ENCODE data around the gene ADGRB3. TPM values are rescaled to one million over a fixed set of nuclear protein-coding genes. Genes with fewer than 3 reads are reported as not detected.

The ADGRB3 gene
- total and polyA plus RNA-seq, 2 donors (not counting 1 experiment from before 2014, with no cell fraction given), result not detected

DNA sequence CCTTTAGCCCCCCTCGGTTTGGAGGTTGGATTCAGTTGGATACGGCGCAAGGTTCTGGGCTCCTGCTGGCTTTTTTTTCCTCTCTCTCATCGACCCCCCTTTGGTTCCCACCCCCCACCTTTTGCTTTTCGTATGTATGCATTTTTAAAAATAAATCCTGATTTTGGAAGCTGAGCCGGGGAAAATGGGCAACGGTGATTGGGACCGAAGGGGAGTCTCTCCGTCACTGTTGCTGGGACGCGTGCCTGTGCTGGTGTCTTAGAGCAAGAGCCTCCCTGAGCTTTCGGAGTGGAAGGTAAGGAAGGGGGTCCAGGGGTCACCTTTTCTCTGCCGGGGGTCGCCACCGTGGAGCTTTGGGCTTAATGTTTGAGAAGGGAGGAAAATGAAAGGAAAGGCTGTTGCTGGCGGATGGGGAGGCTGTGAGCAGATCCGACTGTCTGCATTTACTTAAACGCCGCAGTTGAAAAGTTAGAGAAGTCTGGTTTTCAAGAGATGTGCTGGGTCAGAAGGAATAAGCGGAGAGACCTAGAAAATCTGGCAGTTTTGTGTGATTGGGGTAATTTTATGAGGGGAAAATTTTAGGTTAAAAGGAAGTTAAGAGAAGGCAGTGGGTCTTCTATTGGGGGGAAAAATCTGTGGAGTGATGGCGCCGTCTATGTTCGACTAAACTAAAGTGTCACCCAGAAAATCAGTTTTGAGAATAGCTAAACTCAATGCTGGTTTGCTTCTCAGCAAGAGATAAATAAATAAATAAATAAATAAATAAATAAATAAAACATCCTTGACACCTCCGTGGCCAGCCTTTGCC lies 828 bp downstream of the ADGRB3 start:
- Histone ChIP-seq H3K27me3 (replicated peaks in 1 of 4; ENCODE audit: control extremely low read depth in 1 of 4, control insufficient read depth in 3 of 4, insufficient read depth in 4 of 4, low read length in 3 of 4) (peaks cover 1 to 16% (median 11%) of the 10 kb centered on the region in 4 experiments), H3K4me3 (ENCODE audit: control extremely low read depth in 1 of 5, extremely low read depth in 1 of 5, insufficient read depth in 1 of 5, low read depth in 2 of 5, low read length in 4 of 5) (peak overlapping the region in 2 of 5 experiments; percentile 38 to 42), H3K9me3 (ENCODE audit: control extremely low read depth in 1 of 3, control insufficient read depth in 2 of 3, insufficient read depth in 1 of 3, low read length in 2 of 3) (no peaks in the 10 kb centered on the region), H3K4me2 (replicated peaks; ENCODE audit: low read depth, low read length, poor library complexity, severe bottlenecking) (peak overlapping the region; percentile 70), H2AFZ (ENCODE audit: insufficient read depth, low read depth, low read length, poor library complexity, severe bottlenecking) (peak overlapping the region; percentile 32), H3K9ac (ENCODE audit: low read length) (peak overlapping the region; percentile 34), H3K27ac (ENCODE audit: low read length in 2 of 2) (no peak overlapping the region), H4K20me1 (ENCODE audit: control insufficient read depth, insufficient read depth, low read length, poor library complexity, severe bottlenecking) (no peaks in the 10 kb centered on the region), H3K36me3 (replicated peaks in 1 of 2; ENCODE audit: control extremely low read depth in 1 of 2, control insufficient read depth in 1 of 2, extremely low read depth in 1 of 2, insufficient read depth in 2 of 2, low read length in 1 of 2) (no peaks in the 10 kb centered on the region), H3K79me2 (ENCODE audit: control insufficient read depth, insufficient read depth, low read length) (no peaks in the 10 kb centered on the region), H3K4me1 (ENCODE audit: control insufficient read depth in 2 of 2, insufficient read depth in 2 of 2, low read length in 2 of 2) (peaks cover 20 to 21% of the 10 kb centered on the region in 2 donors)
- ATAC-seq (ENCODE audit: low read depth) (no peak), DNase-seq (no peak)
- ChIA-PET CTCF (no interaction called here), POLR2A (no interaction called here)
- intact Hi-C loops (cut with micrococcal nuclease), result loop anchor here (5.0 kb wide), 1 partner anchor 1471 kb away; no protein-coding TSS in a partner anchor
- Mint-ChIP-seq H3K9me3 (ENCODE audit: insufficient read depth) (no peaks in the 10 kb centered on the region), H3K4me1 (peaks cover 26% of the 10 kb centered on the region), H3K4me3 (peak overlapping the region; percentile 86), H3K27me3 (peaks cover 54% of the 10 kb centered on the region), H3K27ac (no peak overlapping the region)
- TF ChIP-seq, protein P1, sequence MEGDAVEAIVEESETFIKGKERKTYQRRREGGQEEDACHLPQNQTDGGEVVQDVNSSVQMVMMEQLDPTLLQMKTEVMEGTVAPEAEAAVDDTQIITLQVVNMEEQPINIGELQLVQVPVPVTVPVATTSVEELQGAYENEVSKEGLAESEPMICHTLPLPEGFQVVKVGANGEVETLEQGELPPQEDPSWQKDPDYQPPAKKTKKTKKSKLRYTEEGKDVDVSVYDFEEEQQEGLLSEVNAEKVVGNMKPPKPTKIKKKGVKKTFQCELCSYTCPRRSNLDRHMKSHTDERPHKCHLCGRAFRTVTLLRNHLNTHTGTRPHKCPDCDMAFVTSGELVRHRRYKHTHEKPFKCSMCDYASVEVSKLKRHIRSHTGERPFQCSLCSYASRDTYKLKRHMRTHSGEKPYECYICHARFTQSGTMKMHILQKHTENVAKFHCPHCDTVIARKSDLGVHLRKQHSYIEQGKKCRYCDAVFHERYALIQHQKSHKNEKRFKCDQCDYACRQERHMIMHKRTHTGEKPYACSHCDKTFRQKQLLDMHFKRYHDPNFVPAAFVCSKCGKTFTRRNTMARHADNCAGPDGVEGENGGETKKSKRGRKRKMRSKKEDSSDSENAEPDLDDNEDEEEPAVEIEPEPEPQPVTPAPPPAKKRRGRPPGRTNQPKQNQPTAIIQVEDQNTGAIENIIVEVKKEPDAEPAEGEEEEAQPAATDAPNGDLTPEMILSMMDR (IDR thresholded peaks at IDR 0.05), result no peak
- no peak for TF ChIP-seq EZH2 (IDR thresholded peaks at IDR 0.05; ENCODE audit: borderline replicate concordance, insufficient read depth, low read depth, low read length, poor library complexity, severe bottlenecking)
- WGBS (ENCODE audit: insufficient coverage), result 5% methylated on average over 15 of the region's 24 CpGs

DNA sequence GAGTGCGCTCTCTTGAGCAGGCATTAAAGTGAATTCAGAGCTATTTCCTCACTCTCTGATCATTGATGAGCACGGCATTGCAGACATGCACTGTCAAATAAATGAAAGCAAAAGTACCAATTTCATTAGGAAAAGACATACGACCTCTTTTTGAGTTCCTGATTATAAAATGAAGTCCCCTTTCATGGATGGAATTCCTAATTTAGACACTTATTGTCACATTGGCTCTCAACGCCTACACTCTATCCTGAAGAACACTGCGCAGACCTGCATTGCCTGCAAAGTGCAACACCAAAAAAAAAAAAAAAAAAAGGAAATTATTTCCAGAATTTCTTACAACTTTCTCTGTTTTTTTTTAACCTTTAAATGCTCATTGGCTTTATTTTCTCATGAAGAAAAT lies 1.6 kb downstream of the ADGRB3 start:
- Histone ChIP-seq H3K4me2 (replicated peaks; ENCODE audit: low read depth, low read length, poor library complexity, severe bottlenecking) (no peak overlapping the region), H3K36me3 (replicated peaks in 1 of 2; ENCODE audit: control extremely low read depth in 1 of 2, control insufficient read depth in 1 of 2, extremely low read depth in 1 of 2, insufficient read depth in 2 of 2, low read length in 1 of 2) (no peaks in the 10 kb centered on the region), H2AFZ (ENCODE audit: insufficient read depth, low read depth, low read length, poor library complexity, severe bottlenecking) (no peak overlapping the region), H3K27ac (ENCODE audit: low read length in 2 of 2) (no peak overlapping the region), H4K20me1 (ENCODE audit: control insufficient read depth, insufficient read depth, low read length, poor library complexity, severe bottlenecking) (no peaks in the 10 kb centered on the region), H3K9me3 (ENCODE audit: control extremely low read depth in 1 of 3, control insufficient read depth in 2 of 3, insufficient read depth in 1 of 3, low read length in 2 of 3) (no peaks in the 10 kb centered on the region), H3K79me2 (ENCODE audit: control insufficient read depth, insufficient read depth, low read length) (no peaks in the 10 kb centered on the region), H3K9ac (ENCODE audit: low read length) (no peak overlapping the region), H3K27me3 (replicated peaks in 1 of 4; ENCODE audit: control extremely low read depth in 1 of 4, control insufficient read depth in 3 of 4, insufficient read depth in 4 of 4, low read length in 3 of 4) (peaks cover 1 to 16% (median 11%) of the 10 kb centered on the region in 4 experiments), H3K4me3 (ENCODE audit: control extremely low read depth in 1 of 5, extremely low read depth in 1 of 5, insufficient read depth in 1 of 5, low read depth in 2 of 5, low read length in 4 of 5) (no peak overlapping the region), H3K4me1 (ENCODE audit: control insufficient read depth in 2 of 2, insufficient read depth in 2 of 2, low read length in 2 of 2) (peaks cover 20 to 21% of the 10 kb centered on the region in 2 donors)
- Mint-ChIP-seq H3K4me3 (no peak overlapping the region), H3K27me3 (peaks cover 59% of the 10 kb centered on the region), H3K9me3 (ENCODE audit: insufficient read depth) (no peaks in the 10 kb centered on the region), H3K4me1 (peaks cover 26% of the 10 kb centered on the region), H3K27ac (no peak overlapping the region)
- ChIA-PET POLR2A (no interaction called here), CTCF (interaction anchor here (0.9 to 1.5 kb wide), 3 partner anchors 9 to 1472 kb away, joined by 4 to 7 read pairs (median 4); no protein-coding TSS in a partner anchor)
- 47% methylated on average over 3 of the region's 5 CpGs for WGBS (ENCODE audit: insufficient coverage)
- DNase-seq (no peak), ATAC-seq (ENCODE audit: low read depth) (no peak)
- intact Hi-C loops (cut with micrococcal nuclease), result loop anchor here (5.0 kb wide), 1 partner anchor 1471 kb away; no protein-coding TSS in a partner anchor
- TF ChIP-seq, protein P1 (IDR thresholded peaks at IDR 0.05), result no peak
- TF ChIP-seq EZH2 (IDR thresholded peaks at IDR 0.05; ENCODE audit: borderline replicate concordance, insufficient read depth, low read depth, low read length, poor library complexity, severe bottlenecking), result no peak
